Astrocyte (in vitro differentiated cells and primary cell): Measurements from ENCODE around the gene LMO1.

Source experiments
- EZH2 ChIP-seq: IDR thresholded peaks from 2 replicates; pipeline ENCODE4 v1.6.1; 2012; ENCODE audit warnings: mild to moderate bottlenecking, low read length, inconsistent platforms; ENCODE audit not compliant: insufficient read depth
- TF ChIP-seq, protein P1 (sequence below): IDR thresholded peaks from 2 replicates; pipeline ENCODE4 v1.5.1; 2011; ENCODE audit warnings: low read depth, mild to moderate bottlenecking, inconsistent platforms, low read length, moderate library complexity; ENCODE audit not compliant: insufficient read depth

- TF ChIP-seq, protein P1, sequence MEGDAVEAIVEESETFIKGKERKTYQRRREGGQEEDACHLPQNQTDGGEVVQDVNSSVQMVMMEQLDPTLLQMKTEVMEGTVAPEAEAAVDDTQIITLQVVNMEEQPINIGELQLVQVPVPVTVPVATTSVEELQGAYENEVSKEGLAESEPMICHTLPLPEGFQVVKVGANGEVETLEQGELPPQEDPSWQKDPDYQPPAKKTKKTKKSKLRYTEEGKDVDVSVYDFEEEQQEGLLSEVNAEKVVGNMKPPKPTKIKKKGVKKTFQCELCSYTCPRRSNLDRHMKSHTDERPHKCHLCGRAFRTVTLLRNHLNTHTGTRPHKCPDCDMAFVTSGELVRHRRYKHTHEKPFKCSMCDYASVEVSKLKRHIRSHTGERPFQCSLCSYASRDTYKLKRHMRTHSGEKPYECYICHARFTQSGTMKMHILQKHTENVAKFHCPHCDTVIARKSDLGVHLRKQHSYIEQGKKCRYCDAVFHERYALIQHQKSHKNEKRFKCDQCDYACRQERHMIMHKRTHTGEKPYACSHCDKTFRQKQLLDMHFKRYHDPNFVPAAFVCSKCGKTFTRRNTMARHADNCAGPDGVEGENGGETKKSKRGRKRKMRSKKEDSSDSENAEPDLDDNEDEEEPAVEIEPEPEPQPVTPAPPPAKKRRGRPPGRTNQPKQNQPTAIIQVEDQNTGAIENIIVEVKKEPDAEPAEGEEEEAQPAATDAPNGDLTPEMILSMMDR, result no peak
- no peak for TF ChIP-seq EZH2
Observed at GRCh38 chr11:8310743-8311298, 47.1 kb upstream of the LMO1 start.
